ENCODE measurements around the gene PSTPIP1. TPM values are rescaled to one million over a fixed set of nuclear protein-coding genes. Genes with fewer than 3 reads are reported as not detected.
"Not testable (repeated sequence)": the region's sequence is repeated elsewhere in the genome, so short reads cannot be mapped to it uniquely, and the experiment has no call there.

PSTPIP1 gene
- total RNA-seq, 1 experiment from 2014 or later, result not detected

- Histone ChIP-seq H3K4me1 (ENCODE audit: insufficient read depth, low read length) (no peaks in the 10 kb centered on the region), H3K9me3 (ENCODE audit: low read length) (no peaks in the 10 kb centered on the region), H3K36me3 (ENCODE audit: low read depth, low read length) (no peaks in the 10 kb centered on the region), H3K9ac (ENCODE audit: low read length) (no peak overlapping the region), H3K9me2 (replicated peaks; ENCODE audit: low read length) (no peaks in the 10 kb centered on the region), H3F3A (ENCODE audit: low read length, unreplicated experiment) (no peaks in the 10 kb centered on the region), H3K79me2 (ENCODE audit: low read length) (no peaks in the 10 kb centered on the region), H3K4me2 (ENCODE audit: low read length) (no peak overlapping the region), H3K27ac (ENCODE audit: low read length) (no peak overlapping the region), H3K27me3 (ENCODE audit: low read length) (peaks cover 22% of the 10 kb centered on the region), H3K4me3 (ENCODE audit: low read length) (no peak overlapping the region), H4K20me1 (ENCODE audit: low read length) (no peaks in the 10 kb centered on the region), H2AFZ (ENCODE audit: low read length) (no peak overlapping the region)
- ATAC-seq (no peak), DNase-seq (no peak)
- intact Hi-C loops (cut with micrococcal nuclease), result no loop called here
- CTCF ChIA-PET, result no interaction called here
- POLR2A ChIA-PET (ENCODE audit: unreplicated experiment), result no interaction called here
- no peak for TF ChIP-seq EZH2phosphoT487 (IDR thresholded peaks at IDR 0.05; ENCODE audit: borderline replicate concordance, low read length)
- TF ChIP-seq EZH2 (IDR thresholded peaks at IDR 0.05; ENCODE audit: low read length, unreplicated experiment), result no peak
- TF ChIP-seq, protein P1, sequence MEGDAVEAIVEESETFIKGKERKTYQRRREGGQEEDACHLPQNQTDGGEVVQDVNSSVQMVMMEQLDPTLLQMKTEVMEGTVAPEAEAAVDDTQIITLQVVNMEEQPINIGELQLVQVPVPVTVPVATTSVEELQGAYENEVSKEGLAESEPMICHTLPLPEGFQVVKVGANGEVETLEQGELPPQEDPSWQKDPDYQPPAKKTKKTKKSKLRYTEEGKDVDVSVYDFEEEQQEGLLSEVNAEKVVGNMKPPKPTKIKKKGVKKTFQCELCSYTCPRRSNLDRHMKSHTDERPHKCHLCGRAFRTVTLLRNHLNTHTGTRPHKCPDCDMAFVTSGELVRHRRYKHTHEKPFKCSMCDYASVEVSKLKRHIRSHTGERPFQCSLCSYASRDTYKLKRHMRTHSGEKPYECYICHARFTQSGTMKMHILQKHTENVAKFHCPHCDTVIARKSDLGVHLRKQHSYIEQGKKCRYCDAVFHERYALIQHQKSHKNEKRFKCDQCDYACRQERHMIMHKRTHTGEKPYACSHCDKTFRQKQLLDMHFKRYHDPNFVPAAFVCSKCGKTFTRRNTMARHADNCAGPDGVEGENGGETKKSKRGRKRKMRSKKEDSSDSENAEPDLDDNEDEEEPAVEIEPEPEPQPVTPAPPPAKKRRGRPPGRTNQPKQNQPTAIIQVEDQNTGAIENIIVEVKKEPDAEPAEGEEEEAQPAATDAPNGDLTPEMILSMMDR (conservative IDR thresholded peaks at IDR 0.05; ENCODE audit: low read depth, low read length), result no peak
- BruUV-seq (replicated peaks), result no TSS peak
Observed at GRCh38 chr15:76964157-76964556, 30.8 kb upstream of the PSTPIP1 start.

DNA sequence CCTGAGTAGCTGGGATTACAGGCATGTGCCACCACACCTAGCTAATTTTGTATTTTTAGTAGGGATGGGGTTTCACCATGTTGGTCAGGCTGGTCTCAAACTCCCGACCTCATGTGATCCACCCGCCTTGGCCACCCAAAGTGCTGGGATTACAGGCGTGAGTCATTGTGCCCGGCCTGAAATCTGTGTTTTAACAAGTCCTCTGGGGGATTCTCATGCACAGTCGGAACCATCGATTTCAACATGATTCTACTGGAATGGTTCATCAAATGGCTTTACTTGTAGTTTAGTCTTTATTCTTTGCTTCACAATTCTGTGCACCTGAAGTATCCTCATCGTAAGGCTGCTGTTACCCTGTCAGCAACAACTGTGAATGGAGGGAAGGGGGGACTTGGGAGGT lies 28.9 kb upstream of the PSTPIP1 start:
- H3K27ac ChIP-seq (ENCODE audit: low read length); ATAC-seq; H3F3A ChIP-seq (ENCODE audit: low read length, unreplicated experiment); H3K9me2 ChIP-seq (replicated peaks; ENCODE audit: low read length); H3K79me2 ChIP-seq (ENCODE audit: low read length); H3K36me3 ChIP-seq (ENCODE audit: low read depth, low read length); H3K4me3 ChIP-seq (ENCODE audit: low read length); POLR2A ChIA-PET (ENCODE audit: unreplicated experiment); H4K20me1 ChIP-seq (ENCODE audit: low read length); H3K9ac ChIP-seq (ENCODE audit: low read length); DNase-seq; BruUV-seq (replicated peaks); H3K4me2 ChIP-seq (ENCODE audit: low read length); H3K4me1 ChIP-seq (ENCODE audit: insufficient read depth, low read length); H3K9me3 ChIP-seq (ENCODE audit: low read length); intact Hi-C loops (cut with micrococcal nuclease); H2AFZ ChIP-seq (ENCODE audit: low read length); CTCF ChIA-PET: not testable (repeated sequence)
- H3K27me3 ChIP-seq (ENCODE audit: low read length), result peaks cover 22% of the 10 kb centered on the region

- ChIA-PET CTCF (no interaction called here), POLR2A (ENCODE audit: unreplicated experiment) (no interaction called here)
- no peaks in the 10 kb centered on the region for H3K79me2 ChIP-seq (ENCODE audit: low read length)
- H3K36me3 ChIP-seq (ENCODE audit: low read depth, low read length), result no peaks in the 10 kb centered on the region
- BruUV-seq (replicated peaks), result no TSS peak
- H3K9me2 ChIP-seq (replicated peaks; ENCODE audit: low read length), result no peaks in the 10 kb centered on the region
- no peaks in the 10 kb centered on the region for H3F3A ChIP-seq (ENCODE audit: low read length, unreplicated experiment)
- no peak for TF ChIP-seq EZH2phosphoT487 (IDR thresholded peaks at IDR 0.05; ENCODE audit: borderline replicate concordance, low read length)
- TF ChIP-seq, protein P1 (conservative IDR thresholded peaks at IDR 0.05; ENCODE audit: low read depth, low read length), result no peak
- no peak for TF ChIP-seq EZH2 (IDR thresholded peaks at IDR 0.05; ENCODE audit: low read length, unreplicated experiment)
- H3K4me2 ChIP-seq (ENCODE audit: low read length), result no peak overlapping the region
- no peaks in the 10 kb centered on the region for H4K20me1 ChIP-seq (ENCODE audit: low read length)
- H3K9me3 ChIP-seq (ENCODE audit: low read length), result no peaks in the 10 kb centered on the region
- H3K27ac ChIP-seq (ENCODE audit: low read length), result no peak overlapping the region
- DNase-seq, result no peak
- no peaks in the 10 kb centered on the region for H3K4me1 ChIP-seq (ENCODE audit: insufficient read depth, low read length)
- intact Hi-C loops (cut with micrococcal nuclease), result no loop called here
- no peak overlapping the region for H2AFZ ChIP-seq (ENCODE audit: low read length)
- H3K27me3 ChIP-seq (ENCODE audit: low read length), result peaks cover 22% of the 10 kb centered on the region
- ATAC-seq, result no peak
- H3K4me3 ChIP-seq (ENCODE audit: low read length), result no peak overlapping the region
- no peak overlapping the region for H3K9ac ChIP-seq (ENCODE audit: low read length)
Observed at GRCh38 chr15:76967067-76967466, 27.9 kb upstream of the PSTPIP1 start.
